PC-3 (cell line): Measurements from ENCODE around the gene TSEN15. TPM values are rescaled to one million over a fixed set of nuclear protein-coding genes. Genes with fewer than 3 reads are reported as not detected.
A peak's percentile ranks its signal among the peaks of the same experiment; 100 is the strongest.
"Not testable (repeated sequence)": the region's sequence is repeated elsewhere in the genome, so short reads cannot be mapped to it uniquely, and the experiment has no call there.

Experiments
- ATAC-seq: fragments of 200-7000 bp; cut with Tn5 transposase; 2 replicates; pipeline ENCODE4 v1.9.1; 2020; ENCODE audit warnings: mild to moderate bottlenecking, moderate library complexity
- BruUV-seq: library from RNA; stranded (reverse); fragments of 400-500 nt; replicated peaks from 2 replicates; lab custom pipeline; 2021; lab: Mats Ljungman, UMichigan
- CTCF ChIA-PET: fragments of 300-600 bp; sonication (Branson Sonifier 250); formaldehyde crosslinking; loops from one replicate; lab custom pipeline; 2022; ENCODE audit warnings: antibody characterized with exemption; lab: Charles Lee
- POLR2A ChIA-PET: fragments of 300-600 bp; sonication (Branson Sonifier 250); formaldehyde crosslinking; loops from one replicate; lab custom pipeline; 2022; ENCODE audit warnings: antibody characterized with exemption; ENCODE audit not compliant: unreplicated experiment; lab: Charles Lee
- DNase-seq: peaks from one replicate; pipeline ENCODE4 v3.0.0-alpha.2; 2015
- H2AFZ ChIP-seq: fragments of 300-600 bp; sonication (generic); 2 replicates; pipeline ENCODE4 v1.6.0; 2016; ENCODE audit warnings: antibody characterized with exemption, low read length
- H3F3A ChIP-seq: fragments of 300-600 bp; sonication (generic); one replicate; pipeline ENCODE4 v1.6.0; 2017; ENCODE audit warnings: antibody characterized with exemption, low read length, control low read depth, mild to moderate bottlenecking; ENCODE audit not compliant: unreplicated experiment
- H3K27ac ChIP-seq: fragments of 300-600 bp; sonication (generic); 2 replicates; pipeline ENCODE4 v1.5.1; 2016; ENCODE audit warnings: mild to moderate bottlenecking, low read length
- H3K27me3 ChIP-seq: fragments of 300-600 bp; sonication (generic); 2 replicates; pipeline ENCODE4 v1.6.1; 2016; ENCODE audit warnings: low read length, mixed read lengths
- H3K36me3 ChIP-seq: fragments of 300-600 bp; sonication (generic); 2 replicates; pipeline ENCODE4 v1.6.1; 2016; ENCODE audit warnings: low read depth, mixed run types, low read length, mixed read lengths
- H3K4me1 ChIP-seq: fragments of 300-600 bp; sonication (generic); 2 replicates; pipeline ENCODE4 v1.5.1; 2016; ENCODE audit warnings: low read length; ENCODE audit not compliant: insufficient read depth
- H3K4me2 ChIP-seq: fragments of 300-600 bp; sonication (generic); 2 replicates; pipeline ENCODE4 v1.6.0; 2016; ENCODE audit warnings: low read length
- H3K4me3 ChIP-seq: fragments of 300-600 bp; sonication (generic); 2 replicates; pipeline ENCODE4 v1.5.1; 2016; ENCODE audit warnings: mild to moderate bottlenecking, low read length, mixed read lengths
- H3K79me2 ChIP-seq: fragments of 300-600 bp; sonication (generic); 2 replicates; pipeline ENCODE4 v1.6.1; 2017; ENCODE audit warnings: low read length, mixed read lengths
- H3K9ac ChIP-seq: fragments of 300-600 bp; sonication (generic); 2 replicates; pipeline ENCODE4 v1.6.0; 2016; ENCODE audit warnings: mild to moderate bottlenecking, low read length
- H3K9me2 ChIP-seq: fragments of 300-600 bp; sonication (generic); replicated peaks from 2 replicates; pipeline ENCODE4 v1.6.1; 2016; ENCODE audit warnings: mixed run types, low read length, mixed read lengths
- H3K9me3 ChIP-seq: fragments of 300-600 bp; sonication (generic); 2 replicates; pipeline ENCODE4 v1.6.1; 2016; ENCODE audit warnings: low read length, mixed read lengths
- H4K20me1 ChIP-seq: fragments of 300-600 bp; sonication (generic); 2 replicates; pipeline ENCODE4 v1.6.1; 2016; ENCODE audit warnings: low read length, mixed read lengths
- EZH2 ChIP-seq: fragments of 300-600 bp; sonication (generic); IDR thresholded peaks from one replicate; pipeline ENCODE4 v1.6.1; 2017; ENCODE audit warnings: antibody characterized with exemption, mild to moderate bottlenecking, low read length; ENCODE audit not compliant: unreplicated experiment
- EZH2phosphoT487 ChIP-seq: fragments of 300-600 bp; sonication (generic); IDR thresholded peaks from 2 replicates; pipeline ENCODE4 v1.6.1; 2018; ENCODE audit warnings: mild to moderate bottlenecking, antibody characterized with exemption, low read length, borderline replicate concordance
- intact Hi-C: fragments of 100-400 bp; cut with micrococcal nuclease; formaldehyde crosslinking; loops from 2 replicates; pipeline ENCODE4 v1.9.0; 2023
- total RNA-seq: library from RNA; depleted of rRNA; stranded (reverse); fragments of >200 nt; gene quantifications from 2 replicates; pipeline ENCODE4 v1.2.3, GENCODE V29; 2014
- TF ChIP-seq, protein P1 (sequence below): fragments of 300-600 bp; sonication (generic); conservative IDR thresholded peaks from 2 replicates; pipeline ENCODE4 v1.5.1; 2017; ENCODE audit warnings: antibody characterized with exemption, low read depth, mild to moderate bottlenecking, low read length

Gene TSEN15
- total RNA-seq, 1 experiment from 2014 or later, result 29.7 TPM

DNA sequence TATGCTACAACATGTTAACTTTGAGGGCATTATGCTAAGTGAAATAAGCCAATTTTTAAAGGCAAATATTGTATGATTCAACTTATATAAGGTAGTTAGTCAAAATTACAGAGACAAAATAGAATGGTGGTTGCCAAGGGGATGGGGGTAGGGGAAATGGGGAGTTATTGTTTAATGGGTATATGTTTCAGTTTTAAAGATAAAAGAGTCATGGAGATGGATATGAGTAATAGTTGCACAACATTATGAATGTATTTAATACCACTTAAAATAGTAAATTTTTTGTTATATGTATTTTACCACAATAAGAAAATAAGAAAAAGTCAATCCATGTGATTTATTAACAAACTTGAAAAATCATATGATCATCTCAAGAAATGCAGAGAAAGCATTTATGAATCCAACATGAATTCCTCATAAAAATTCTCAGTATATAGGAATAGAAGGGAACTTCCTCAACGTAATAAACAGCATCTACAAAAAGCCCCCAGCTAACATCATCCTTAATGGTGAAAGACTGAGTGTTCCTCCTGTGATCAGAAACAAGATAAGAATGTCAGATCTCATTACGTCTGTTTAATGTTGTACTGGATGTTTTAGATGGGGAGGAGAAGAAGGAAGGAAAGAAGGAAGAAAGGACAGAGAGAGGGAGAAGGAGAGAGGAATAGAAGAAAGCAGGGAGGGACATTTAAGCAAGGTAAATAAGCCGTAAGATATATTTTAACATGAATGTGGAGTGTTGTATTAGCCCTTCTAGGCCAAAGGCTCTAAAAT lies 6.7 kb upstream of the TSEN15 start:
- Histone ChIP-seq H3K4me2 (no peak overlapping the region), H3K9ac (no peak overlapping the region), H3K9me3 (no peaks in the 10 kb centered on the region), H2AFZ (no peak overlapping the region), H3K4me3 (no peak overlapping the region), H3F3A (no peaks in the 10 kb centered on the region), H3K79me2 (no peaks in the 10 kb centered on the region), H3K4me1 (no peaks in the 10 kb centered on the region), H3K27me3 (no peaks in the 10 kb centered on the region), H3K9me2 (no peaks in the 10 kb centered on the region), H3K36me3 (no peaks in the 10 kb centered on the region), H4K20me1 (no peaks in the 10 kb centered on the region), H3K27ac (peak overlapping the region; percentile 54)
- TF ChIP-seq EZH2phosphoT487, result no peak
- TF ChIP-seq EZH2, result no peak
- TF ChIP-seq, protein P1, sequence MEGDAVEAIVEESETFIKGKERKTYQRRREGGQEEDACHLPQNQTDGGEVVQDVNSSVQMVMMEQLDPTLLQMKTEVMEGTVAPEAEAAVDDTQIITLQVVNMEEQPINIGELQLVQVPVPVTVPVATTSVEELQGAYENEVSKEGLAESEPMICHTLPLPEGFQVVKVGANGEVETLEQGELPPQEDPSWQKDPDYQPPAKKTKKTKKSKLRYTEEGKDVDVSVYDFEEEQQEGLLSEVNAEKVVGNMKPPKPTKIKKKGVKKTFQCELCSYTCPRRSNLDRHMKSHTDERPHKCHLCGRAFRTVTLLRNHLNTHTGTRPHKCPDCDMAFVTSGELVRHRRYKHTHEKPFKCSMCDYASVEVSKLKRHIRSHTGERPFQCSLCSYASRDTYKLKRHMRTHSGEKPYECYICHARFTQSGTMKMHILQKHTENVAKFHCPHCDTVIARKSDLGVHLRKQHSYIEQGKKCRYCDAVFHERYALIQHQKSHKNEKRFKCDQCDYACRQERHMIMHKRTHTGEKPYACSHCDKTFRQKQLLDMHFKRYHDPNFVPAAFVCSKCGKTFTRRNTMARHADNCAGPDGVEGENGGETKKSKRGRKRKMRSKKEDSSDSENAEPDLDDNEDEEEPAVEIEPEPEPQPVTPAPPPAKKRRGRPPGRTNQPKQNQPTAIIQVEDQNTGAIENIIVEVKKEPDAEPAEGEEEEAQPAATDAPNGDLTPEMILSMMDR, result no peak
- BruUV-seq, result no TSS peak
- peak; percentile 63 for ATAC-seq
- ChIA-PET POLR2A (no interaction called here), CTCF (no interaction called here)
- DNase-seq, result peak; percentile 21
- intact Hi-C loops, result no loop called here

DNA sequence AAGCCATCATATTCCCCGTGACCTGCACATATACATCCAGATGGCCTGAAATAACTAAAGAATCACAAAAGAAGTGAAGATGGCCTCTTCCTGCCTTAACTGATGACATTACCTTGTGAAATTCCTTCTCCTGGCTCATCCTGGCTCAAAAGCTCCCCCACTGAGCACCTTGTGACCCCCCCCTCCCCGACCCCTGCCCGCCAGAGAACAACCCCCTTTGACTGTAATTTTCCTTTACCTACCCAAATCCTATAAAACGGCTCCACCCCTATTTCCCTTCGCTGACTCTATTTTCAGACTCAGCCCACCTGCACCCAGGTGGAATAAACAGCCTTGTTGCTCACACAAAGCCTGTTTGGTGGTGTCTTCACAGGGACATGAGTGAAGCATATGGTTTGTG lies 4.0 kb upstream of the TSEN15 start:
- CTCF ChIA-PET, H4K20me1 ChIP-seq, H3K27ac ChIP-seq, BruUV-seq, DNase-seq, H2AFZ ChIP-seq, H3K27me3 ChIP-seq, H3K9me2 ChIP-seq, H3K9me3 ChIP-seq, H3F3A ChIP-seq, H3K36me3 ChIP-seq, ATAC-seq, POLR2A ChIA-PET, H3K79me2 ChIP-seq, H3K4me2 ChIP-seq, H3K4me1 ChIP-seq, H3K9ac ChIP-seq, H3K4me3 ChIP-seq, intact Hi-C loops: not testable (repeated sequence)

DNA sequence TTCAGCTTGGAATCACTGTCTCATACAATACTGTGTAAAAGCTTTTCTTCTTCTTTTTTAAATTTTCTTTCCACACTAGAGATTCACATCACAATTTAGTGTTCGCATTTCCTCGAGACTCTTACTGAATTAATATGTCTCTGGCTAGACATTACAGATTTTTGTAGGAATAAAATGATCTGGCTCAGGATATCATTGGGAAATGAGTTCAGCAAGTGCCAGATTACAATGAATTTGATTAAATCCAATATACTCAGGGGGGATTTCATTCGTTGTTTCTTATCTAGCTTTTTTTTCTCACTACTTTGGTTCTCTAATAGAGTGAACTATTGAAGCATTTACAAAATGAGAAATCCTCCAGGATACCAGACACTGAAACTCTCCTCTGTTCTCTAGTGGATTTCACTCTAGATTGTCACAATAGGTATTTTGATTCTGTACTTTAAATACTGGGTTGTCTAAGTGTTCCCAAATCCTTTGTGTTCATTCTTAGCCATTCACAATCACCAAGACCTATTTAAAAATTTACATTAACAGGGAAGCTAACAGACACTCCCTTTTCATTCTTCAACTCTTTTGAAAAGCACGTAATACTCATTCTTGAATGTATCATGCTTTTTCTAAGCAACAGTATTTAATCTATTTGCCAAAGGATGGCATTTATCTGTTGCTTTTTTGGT lies 2.8 kb upstream of the TSEN15 start:
- Histone ChIP-seq H3K9ac (no peak overlapping the region), H3K4me1 (peaks cover 18% of the 10 kb centered on the region), H3K27me3 (no peaks in the 10 kb centered on the region), H3F3A (no peaks in the 10 kb centered on the region), H3K9me2 (no peaks in the 10 kb centered on the region), H3K27ac (no peak overlapping the region), H3K36me3 (no peaks in the 10 kb centered on the region), H4K20me1 (no peaks in the 10 kb centered on the region), H3K4me2 (no peak overlapping the region), H2AFZ (no peak overlapping the region), H3K4me3 (no peak overlapping the region), H3K9me3 (no peaks in the 10 kb centered on the region), H3K79me2 (peaks cover 19% of the 10 kb centered on the region)
- intact Hi-C loops, result no loop called here
- ChIA-PET POLR2A (no interaction called here), CTCF (no interaction called here)
- no TSS peak for BruUV-seq
- TF ChIP-seq EZH2 (no peak), EZH2phosphoT487 (no peak)
- TF ChIP-seq, protein P1, result no peak
- ATAC-seq (no peak), DNase-seq (no peak)
